K562 (cell line): ENCODE data around the gene RETN. TPM values are rescaled to one million over a fixed set of nuclear protein-coding genes. Genes with fewer than 3 reads are reported as not detected.
A peak's percentile ranks its signal among the peaks of the same experiment; 100 is the strongest.

Experiments used
- BCL6 ChIP-seq: fragments of 250-450 bp; sonication (Bioruptor Pico); IDR thresholded peaks from 2 replicates; pipeline ENCODE4 v1.4.0; 2020
- CAMTA2 ChIP-seq: fragments of 250-450 bp; sonication (Bioruptor Pico); conservative IDR thresholded peaks from 2 replicates; pipeline ENCODE4 v1.5.1; 2022
- MAFG ChIP-seq: fragments of 450-650 bp; conservative IDR thresholded peaks from 2 replicates; pipeline ENCODE4 v1.6.1; 2016; ENCODE audit warnings: missing genetic modification characterization, missing compliant biosample characterization
- NEUROD1 ChIP-seq: fragments of 150-350 bp; IDR thresholded peaks from 2 replicates; pipeline ENCODE4 v1.6.1; 2014; ENCODE audit warnings: borderline replicate concordance, low read length, low read depth; ENCODE audit not compliant: partially characterized antibody
- PCBP1 ChIP-seq: fragments of 200-400 bp; formaldehyde crosslinking; IDR thresholded peaks from 2 replicates; pipeline ENCODE4 v1.6.1; 2018; ENCODE audit warnings: mild to moderate bottlenecking, low read depth, low read length; ENCODE audit not compliant: poor library complexity, severe bottlenecking
- POLR2B ChIP-seq: fragments of 450-650 bp; IDR thresholded peaks from 2 replicates; pipeline ENCODE4 v1.6.1; 2018; ENCODE audit warnings: low read depth; ENCODE audit not compliant: partially characterized antibody
- SIN3A ChIP-seq, 2 experiments: fragments of 150-350 bp in 1 of 2; IDR thresholded peaks; 2 replicates each; pipeline ENCODE4 v1.6.1; 2011 to 2016; ENCODE audit warnings: borderline replicate concordance in 2 of 2, low read depth in 2 of 2, low read length in 2 of 2, mild to moderate bottlenecking in 2 of 2, moderate library complexity in 2 of 2; ENCODE audit not compliant: control insufficient read depth in 1 of 2
- SMARCA4 ChIP-seq: fragments of 450-650 bp; IDR thresholded peaks from 2 replicates; pipeline ENCODE4 v1.6.1; 2016
- SMARCC2 ChIP-seq: fragments of 450-650 bp; IDR thresholded peaks from 2 replicates; pipeline ENCODE4 v1.6.1; 2017; ENCODE audit warnings: antibody characterized with exemption, moderate library complexity, mild to moderate bottlenecking, low read depth
- SPI1 ChIP-seq: IDR thresholded peaks from 2 replicates; pipeline ENCODE4 v1.6.1; 2011; ENCODE audit warnings: low read depth, low read length, control low read depth, borderline replicate concordance
- TAF1 ChIP-seq: IDR thresholded peaks from 2 replicates; pipeline ENCODE4 v1.6.1; 2011; ENCODE audit warnings: mild to moderate bottlenecking, low read length, moderate library complexity; ENCODE audit not compliant: insufficient read depth, control insufficient read depth, severe bottlenecking; ENCODE audit errors: extremely low read depth
- USF2 ChIP-seq: sonication (generic); formaldehyde crosslinking; IDR thresholded peaks from 2 replicates; pipeline ENCODE4 v1.5.0; 2020; ENCODE audit warnings: missing genetic modification reagents
- ZEB2 ChIP-seq: fragments of 450-650 bp; IDR thresholded peaks from 2 replicates; pipeline ENCODE4 v1.6.1; 2016
- ZFX ChIP-seq: sonication (generic); formaldehyde crosslinking; IDR thresholded peaks from 2 replicates; pipeline ENCODE4 v1.8.0; 2022; ENCODE audit warnings: mild to moderate bottlenecking, missing genetic modification reagents, moderate library complexity
- ZNF77 ChIP-seq: fragments of 250-450 bp; sonication (Bioruptor Pico); IDR thresholded peaks from 2 replicates; pipeline ENCODE4 v1.5.0; 2020
- polyA plus RNA-seq, 8 experiments: library from polyadenylated mRNA; depleted of rRNA in 4 of 8; stranded (reverse) in 5 of 8; unstranded in 3 of 8; fragments of >200 nt; fragmentation: Nextera tagmentation in 2 of 8; fragmentation: Illumina TruSeq in 1 of 8; extraction: Ambion mirVana in 2 of 8; extraction: Trizol in 1 of 8; gene quantifications; 2 replicates each; pipeline versions ENCODE4 v1.2.1 to v1.2.3, GENCODE V29; 2011 to 2014; ENCODE audit warnings: inconsistent platforms in 1 of 8, missing spikeins in 1 of 8
- total RNA-seq, 7 experiments: library from RNA; depleted of rRNA in 6 of 7; stranded (reverse); fragments of >200 nt in 6 of 7; fragmentation: Illumina TruSeq in 2 of 7; extraction: Trizol in 2 of 7; gene quantifications; 2 replicates each; pipeline versions ENCODE4 v1.2.1 to v1.2.3, GENCODE V29; 2011 to 2021; ENCODE audit warnings: low replicate concordance in 1 of 7
- TF ChIP-seq, protein P1 (sequence below): fragments of 250-450 bp; sonication (Bioruptor Pico); IDR thresholded peaks from 2 replicates; pipeline ENCODE4 v1.4.0; 2020
- TF ChIP-seq, protein P2 (sequence below): sonication (generic); formaldehyde crosslinking; IDR thresholded peaks from 2 replicates; pipeline ENCODE4 v1.8.0; 2023; ENCODE audit warnings: mild to moderate bottlenecking, missing genetic modification reagents
- TF ChIP-seq, protein P3 (sequence below): IDR thresholded peaks from 2 replicates; pipeline ENCODE4 v1.6.1; 2012; ENCODE audit warnings: low read depth, low read length, improper control_type of control experiment, borderline replicate concordance

RETN gene
- total and polyA plus RNA-seq, 9 of the 15 experiments (the other 6 are each of a cell fraction or from before 2014, with no cell fraction given): not detected

- TF ChIP-seq, protein P1, sequence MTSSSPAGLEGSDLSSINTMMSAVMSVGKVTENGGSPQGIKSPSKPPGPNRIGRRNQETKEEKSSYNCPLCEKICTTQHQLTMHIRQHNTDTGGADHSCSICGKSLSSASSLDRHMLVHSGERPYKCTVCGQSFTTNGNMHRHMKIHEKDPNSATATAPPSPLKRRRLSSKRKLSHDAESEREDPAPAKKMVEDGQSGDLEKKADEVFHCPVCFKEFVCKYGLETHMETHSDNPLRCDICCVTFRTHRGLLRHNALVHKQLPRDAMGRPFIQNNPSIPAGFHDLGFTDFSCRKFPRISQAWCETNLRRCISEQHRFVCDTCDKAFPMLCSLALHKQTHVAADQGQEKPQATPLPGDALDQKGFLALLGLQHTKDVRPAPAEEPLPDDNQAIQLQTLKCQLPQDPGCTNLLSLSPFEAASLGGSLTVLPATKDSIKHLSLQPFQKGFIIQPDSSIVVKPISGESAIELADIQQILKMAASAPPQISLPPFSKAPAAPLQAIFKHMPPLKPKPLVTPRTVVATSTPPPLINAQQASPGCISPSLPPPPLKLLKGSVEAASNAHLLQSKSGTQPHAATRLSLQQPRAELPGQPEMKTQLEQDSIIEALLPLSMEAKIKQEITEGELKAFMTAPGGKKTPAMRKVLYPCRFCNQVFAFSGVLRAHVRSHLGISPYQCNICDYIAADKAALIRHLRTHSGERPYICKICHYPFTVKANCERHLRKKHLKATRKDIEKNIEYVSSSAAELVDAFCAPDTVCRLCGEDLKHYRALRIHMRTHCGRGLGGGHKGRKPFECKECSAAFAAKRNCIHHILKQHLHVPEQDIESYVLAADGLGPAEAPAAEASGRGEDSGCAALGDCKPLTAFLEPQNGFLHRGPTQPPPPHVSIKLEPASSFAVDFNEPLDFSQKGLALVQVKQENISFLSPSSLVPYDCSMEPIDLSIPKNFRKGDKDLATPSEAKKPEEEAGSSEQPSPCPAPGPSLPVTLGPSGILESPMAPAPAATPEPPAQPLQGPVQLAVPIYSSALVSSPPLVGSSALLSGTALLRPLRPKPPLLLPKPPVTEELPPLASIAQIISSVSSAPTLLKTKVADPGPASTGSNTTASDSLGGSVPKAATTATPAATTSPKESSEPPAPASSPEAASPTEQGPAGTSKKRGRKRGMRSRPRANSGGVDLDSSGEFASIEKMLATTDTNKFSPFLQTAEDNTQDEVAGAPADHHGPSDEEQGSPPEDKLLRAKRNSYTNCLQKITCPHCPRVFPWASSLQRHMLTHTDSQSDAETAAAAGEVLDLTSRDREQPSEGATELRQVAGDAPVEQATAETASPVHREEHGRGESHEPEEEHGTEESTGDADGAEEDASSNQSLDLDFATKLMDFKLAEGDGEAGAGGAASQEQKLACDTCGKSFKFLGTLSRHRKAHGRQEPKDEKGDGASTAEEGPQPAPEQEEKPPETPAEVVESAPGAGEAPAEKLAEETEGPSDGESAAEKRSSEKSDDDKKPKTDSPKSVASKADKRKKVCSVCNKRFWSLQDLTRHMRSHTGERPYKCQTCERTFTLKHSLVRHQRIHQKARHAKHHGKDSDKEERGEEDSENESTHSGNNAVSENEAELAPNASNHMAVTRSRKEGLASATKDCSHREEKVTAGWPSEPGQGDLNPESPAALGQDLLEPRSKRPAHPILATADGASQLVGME: no peak
- TF ChIP-seq ZEB2: no peak
- peak; percentile 72 for TF ChIP-seq ZFX (CRISPR knock-in tag)
- TF ChIP-seq SMARCC2: no peak
- TF ChIP-seq MAFG (tag): no peak
- TF ChIP-seq, protein P2, sequence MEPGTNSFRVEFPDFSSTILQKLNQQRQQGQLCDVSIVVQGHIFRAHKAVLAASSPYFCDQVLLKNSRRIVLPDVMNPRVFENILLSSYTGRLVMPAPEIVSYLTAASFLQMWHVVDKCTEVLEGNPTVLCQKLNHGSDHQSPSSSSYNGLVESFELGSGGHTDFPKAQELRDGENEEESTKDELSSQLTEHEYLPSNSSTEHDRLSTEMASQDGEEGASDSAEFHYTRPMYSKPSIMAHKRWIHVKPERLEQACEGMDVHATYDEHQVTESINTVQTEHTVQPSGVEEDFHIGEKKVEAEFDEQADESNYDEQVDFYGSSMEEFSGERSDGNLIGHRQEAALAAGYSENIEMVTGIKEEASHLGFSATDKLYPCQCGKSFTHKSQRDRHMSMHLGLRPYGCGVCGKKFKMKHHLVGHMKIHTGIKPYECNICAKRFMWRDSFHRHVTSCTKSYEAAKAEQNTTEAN (CRISPR knock-in tag): no peak
- no peak for TF ChIP-seq SPI1
- TF ChIP-seq PCBP1: peak; percentile 18
- no peak for TF ChIP-seq ZNF77
- no peak; a peak in 2 of 4 replicates for TF ChIP-seq SIN3A (IDR thresholded peaks at IDR 0.05; ENCODE audit: borderline replicate concordance in 2 of 2, control insufficient read depth in 1 of 2, low read depth in 2 of 2, low read length in 2 of 2)
- no peak for TF ChIP-seq SMARCA4
- TF ChIP-seq, protein P3, sequence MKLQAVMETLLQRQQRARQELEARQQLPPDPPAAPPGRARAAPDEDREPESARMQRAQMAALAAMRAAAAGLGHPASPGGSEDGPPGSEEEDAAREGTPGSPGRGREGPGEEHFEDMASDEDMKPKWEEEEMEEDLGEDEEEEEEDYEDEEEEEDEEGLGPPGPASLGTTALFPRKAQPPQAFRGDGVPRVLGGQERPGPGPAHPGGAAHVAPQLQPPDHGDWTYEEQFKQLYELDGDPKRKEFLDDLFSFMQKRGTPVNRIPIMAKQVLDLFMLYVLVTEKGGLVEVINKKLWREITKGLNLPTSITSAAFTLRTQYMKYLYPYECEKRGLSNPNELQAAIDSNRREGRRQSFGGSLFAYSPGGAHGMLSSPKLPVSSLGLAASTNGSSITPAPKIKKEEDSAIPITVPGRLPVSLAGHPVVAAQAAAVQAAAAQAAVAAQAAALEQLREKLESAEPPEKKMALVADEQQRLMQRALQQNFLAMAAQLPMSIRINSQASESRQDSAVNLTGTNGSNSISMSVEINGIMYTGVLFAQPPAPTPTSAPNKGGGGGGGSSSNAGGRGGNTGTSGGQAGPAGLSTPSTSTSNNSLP: no peak
- no peak for TF ChIP-seq NEUROD1
- no peak for TF ChIP-seq BCL6 (CRISPR knock-in tag)
- no peak for TF ChIP-seq POLR2B
- TF ChIP-seq USF2 (CRISPR knock-in tag): no peak
- TF ChIP-seq TAF1: peak; percentile 60
- no peak for TF ChIP-seq CAMTA2 (CRISPR knock-in tag)
These were observed 31.2 kb upstream of the RETN start (continued) for GRCh38 chr19:7637374-7638256.
